Stimulated activated CD8-positive, alpha-beta memory T cell treated with anti-CD3 and anti-CD28 coated beads, Interleukin-7, amount 100 ng/mL, for 48 hours (primary cell): ENCODE data around the gene SMAD3.

Experiments
- DNase-seq, 2 donors: peaks; one replicate each; pipeline ENCODE4 v3.0.0-alpha.2; 2020; ENCODE audit warnings: low read depth in 1 of 2; ENCODE audit errors: extremely low read depth in 1 of 2

The SMAD3 gene

DNA sequence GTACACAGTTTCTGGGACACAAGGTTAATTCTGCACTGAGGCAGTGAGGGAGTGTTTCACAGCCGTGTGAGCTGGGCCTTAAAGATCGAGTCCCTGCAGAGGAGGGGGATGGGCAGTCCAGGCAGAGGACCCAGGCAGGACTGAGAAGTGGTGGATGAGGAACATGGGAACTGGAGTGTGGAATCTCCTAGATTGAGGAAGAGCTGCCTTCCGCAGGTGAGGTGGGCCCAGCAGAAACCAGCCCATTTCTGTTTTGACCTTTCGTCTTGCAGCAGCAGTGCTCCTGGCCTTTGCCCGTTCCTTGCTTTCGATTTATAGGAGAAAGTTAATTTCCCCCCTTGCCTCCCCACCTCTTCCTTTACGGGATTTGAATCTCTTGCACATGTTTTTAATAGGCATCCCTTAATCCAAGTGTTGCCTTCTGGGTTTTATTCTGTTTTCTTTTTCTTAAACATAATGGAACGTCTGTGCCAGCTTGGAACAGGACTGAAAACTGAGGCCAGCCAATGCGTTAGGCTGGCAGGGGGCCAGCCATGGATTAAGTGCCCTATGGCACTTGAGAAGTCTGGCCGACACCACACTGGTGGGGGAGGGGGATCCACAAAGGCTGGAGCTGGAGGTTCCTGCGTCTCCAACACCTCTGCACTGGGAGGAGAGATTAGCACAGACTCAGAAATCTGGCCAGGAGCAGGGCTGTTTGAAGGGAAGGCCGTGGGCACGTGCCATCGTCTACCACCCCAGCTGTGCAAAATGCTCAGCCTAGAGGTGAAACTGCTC is 111.0 kb downstream of the SMAD3 start:
- DNase-seq = no peak

DNA sequence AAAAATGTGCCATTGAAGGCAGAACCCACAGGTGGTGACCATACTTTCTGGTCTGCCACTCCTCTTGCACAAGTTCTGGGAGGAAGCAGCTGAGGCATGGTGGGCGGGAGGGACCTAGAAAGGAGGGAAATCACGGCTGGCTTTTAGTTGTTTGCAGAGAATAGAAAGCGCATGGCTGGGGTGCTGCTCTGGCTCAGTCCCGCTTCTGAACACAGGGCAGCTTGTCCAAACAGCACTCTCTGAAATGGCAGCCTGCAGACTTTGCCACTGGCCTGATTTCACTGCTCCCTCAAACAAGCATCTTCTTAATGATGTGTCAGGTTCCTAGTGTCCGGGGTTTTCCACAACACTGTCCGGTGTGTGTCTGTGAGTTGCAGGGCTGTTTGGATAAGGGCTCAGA is 112.3 kb downstream of the SMAD3 start:
- no peak for DNase-seq

DNA sequence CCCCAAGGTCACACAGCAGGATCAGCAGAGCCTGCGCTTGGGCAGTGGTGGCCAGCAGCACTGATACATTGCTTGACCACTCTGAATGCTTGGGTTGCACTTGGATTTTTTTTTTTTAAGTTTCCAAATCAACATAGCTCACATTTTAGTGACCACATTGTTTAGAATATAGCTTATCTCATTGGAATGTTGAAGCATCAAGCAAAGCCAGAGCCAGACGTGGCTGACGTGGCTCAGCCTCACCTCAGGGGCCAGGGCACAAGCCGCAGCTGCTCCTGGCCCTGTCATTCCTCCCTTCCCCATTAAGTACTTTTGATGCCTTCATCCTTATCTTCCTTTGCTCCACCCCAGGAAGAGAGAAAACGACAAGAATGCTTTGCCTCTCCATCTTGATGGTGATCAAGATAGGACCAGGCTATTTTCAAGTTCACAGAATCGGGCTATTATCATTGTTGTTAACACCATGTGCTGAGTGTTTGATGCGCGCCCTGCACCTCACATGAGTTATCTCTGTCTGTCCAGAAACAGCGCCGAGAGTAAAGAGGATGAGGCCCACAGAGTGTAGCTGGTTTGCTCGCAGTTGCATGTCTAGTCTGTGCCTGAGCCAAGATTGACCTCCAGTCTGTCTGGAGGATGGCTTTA is 113.3 kb downstream of the SMAD3 start:
- no peak for DNase-seq

DNA sequence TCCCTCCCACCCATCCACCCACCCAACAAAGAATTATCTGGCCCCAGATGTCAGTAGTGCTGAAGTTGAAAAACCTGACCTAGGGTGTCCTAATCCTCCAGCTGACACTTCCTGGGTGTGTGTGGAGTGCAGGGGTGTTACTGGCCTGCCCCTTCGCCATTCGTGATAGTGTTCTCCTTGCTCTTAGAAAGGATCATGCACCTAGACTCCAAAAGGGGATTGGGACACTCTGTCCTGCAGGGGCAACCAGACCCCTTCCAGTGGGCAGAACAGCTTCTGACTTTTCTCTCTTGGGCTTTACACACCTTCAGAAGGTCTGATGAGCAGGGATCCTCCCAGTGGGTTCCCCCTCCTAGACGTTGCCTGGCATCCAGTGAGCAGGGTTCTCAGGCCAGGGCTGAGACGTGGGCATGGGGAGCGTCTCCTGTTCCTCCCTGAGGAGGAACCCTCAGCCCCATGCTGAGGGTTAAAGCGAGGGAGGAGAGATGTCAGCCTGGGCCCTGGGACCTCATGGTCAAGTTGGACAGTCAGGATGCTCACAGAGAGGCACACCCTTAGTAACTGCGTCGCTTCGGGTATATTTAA is 114.1 kb downstream of the SMAD3 start:
- DNase-seq = no peak

DNA sequence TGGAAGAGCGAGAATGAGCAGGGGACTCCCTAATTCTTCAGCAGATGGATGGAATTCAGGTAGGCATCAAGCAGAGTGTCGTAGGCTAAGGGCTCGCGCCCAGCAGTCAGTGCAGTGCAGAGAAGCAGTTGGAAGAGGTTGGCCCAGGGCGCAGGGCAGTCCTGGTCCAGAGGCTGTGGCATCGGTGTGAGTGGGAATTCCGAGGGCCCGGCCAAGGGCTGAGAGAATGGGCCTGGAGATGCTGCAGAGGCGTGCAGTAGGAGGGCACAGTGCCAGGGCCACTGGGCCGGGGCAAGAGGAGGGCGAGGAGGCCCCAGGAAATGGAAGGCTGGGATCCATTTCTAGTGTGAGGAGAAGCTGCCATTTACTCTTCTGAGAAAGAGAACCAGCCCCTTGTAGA is 114.6 kb downstream of the SMAD3 start:
- no peak for DNase-seq

DNA sequence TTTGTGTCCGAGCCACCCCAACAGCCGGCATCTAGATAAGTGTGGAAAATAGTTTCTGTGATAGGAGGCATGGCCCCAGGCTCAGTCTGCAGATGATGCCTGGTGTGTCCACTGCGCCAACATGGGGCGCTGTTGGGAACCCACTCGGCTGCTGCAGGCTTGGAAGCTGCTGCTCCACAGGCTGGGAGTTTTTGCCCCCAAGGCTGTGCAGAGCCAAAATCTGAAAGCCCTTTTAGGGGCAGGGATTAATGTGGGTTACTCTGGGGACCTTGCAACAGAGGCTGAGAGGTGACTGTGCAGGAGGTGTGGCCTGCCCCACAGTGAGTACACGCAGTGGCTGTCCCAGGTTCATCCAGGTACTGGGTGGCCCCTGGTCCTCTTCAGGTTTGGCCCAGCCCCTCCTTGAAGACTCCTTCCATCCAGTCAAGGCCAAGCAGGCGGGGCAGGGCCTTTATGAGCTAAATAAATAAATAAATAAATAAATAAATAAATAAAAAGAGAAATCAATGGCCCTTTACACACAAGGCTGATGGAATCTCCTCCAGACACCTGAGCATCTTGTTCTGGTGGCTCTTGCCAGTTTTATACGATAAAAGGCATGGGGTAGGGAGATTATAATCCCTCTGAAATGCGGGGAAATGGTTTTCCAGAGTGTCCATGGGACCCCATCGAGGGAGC is 115.3 kb downstream of the SMAD3 start:
- DNase-seq = no peak

DNA sequence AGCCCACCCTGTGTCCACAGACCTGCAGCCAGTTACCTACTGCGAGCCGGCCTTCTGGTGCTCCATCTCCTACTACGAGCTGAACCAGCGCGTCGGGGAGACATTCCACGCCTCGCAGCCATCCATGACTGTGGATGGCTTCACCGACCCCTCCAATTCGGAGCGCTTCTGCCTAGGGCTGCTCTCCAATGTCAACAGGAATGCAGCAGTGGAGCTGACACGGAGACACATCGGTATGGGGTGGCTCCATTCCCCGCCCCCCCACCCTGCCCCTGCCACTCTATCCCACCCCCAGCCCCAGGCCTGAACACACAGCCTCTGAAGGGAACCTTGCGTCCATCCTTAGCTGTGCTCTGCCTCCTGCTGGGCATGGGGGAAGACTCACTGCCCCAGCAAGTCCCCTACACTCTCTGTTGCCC is 115.8 kb downstream of the SMAD3 start:
- DNase-seq = no peak

DNA sequence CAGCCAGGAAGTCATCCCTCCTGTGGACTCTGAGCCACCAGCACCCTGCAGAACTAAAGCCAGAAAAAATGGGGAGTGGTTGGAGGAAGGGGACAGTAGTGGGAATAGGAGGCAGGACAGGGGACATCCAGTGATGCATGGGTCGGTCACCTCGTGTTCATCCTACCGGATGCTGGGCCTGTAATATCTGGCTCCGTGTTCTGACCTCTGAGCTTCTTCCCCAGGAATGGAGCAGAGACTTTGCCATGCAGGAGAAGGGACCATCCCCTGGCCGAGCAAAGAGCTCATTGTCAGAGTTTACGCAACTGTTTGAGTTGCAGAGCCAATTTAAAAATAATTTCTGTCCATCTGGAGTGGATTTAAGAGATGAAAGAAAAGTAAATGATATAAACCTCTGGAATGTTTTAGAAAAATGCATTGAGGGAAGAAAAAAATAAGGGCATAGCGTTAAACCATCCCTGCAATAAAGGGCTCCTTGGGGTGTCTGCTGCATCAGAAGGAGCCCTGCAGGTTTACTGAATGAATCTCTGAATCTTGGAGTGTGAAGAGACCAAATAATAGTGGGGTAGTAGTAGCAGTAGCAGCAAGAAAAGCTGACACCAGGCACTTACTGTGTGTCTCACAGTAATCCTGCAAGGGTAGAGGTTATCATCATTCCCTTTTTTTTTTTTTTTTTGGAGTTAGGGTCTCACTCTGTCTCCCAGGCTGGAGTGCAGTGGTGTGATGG is 118.2 kb downstream of the SMAD3 start:
- DNase-seq = no peak

DNA sequence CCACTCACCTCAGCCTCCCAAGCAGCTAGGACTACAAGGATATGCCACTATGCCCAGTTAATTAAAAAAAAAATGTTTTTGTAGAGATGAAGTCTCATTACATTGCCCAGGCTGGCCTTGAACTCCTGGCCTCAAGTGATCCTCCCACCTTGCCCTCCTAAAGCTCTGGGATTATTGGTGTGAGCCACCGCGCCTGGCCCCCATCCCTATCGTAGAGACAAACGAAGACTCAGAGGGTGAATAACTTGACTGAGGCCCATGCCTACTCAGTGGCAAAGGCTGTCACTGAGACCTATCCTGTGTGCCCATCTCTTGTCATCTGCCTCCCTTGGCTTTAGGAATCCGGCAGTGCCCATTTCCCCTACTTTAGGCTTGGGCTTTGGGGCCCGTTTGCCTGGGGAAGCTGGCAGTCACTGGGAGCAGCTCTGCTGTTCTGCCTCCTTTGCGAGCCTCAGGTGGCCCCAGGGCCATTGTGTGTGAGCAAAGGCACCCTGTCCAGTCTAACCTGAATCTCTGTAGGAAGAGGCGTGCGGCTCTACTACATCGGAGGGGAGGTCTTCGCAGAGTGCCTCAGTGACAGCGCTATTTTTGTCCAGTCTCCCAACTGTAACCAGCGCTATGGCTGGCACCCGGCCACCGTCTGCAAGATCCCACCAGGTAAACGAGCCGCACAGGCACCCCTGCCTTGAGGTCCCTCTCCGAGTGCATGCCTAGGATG is 119.0 kb downstream of the SMAD3 start:
- DNase-seq = no peak

DNA sequence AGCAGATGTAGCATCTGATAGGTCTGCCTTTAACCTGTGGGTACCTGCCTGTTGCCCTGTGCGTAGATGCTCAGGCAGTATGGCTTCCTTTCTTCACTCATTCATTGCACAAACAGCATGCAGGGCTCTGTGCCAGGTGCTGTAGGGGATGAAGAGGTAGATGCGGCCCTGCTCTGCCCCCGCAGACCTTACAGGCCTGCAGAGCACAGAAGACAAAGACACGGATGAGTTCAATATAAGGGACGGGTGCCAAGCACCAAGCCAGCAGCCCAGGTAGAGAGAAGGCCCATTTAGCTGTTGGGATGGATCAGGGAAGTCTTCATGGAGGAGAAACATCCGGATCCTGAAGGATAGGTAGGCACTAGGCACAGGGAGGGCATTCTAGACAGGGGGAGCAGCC is 119.6 kb downstream of the SMAD3 start:
- no peak for DNase-seq

DNA sequence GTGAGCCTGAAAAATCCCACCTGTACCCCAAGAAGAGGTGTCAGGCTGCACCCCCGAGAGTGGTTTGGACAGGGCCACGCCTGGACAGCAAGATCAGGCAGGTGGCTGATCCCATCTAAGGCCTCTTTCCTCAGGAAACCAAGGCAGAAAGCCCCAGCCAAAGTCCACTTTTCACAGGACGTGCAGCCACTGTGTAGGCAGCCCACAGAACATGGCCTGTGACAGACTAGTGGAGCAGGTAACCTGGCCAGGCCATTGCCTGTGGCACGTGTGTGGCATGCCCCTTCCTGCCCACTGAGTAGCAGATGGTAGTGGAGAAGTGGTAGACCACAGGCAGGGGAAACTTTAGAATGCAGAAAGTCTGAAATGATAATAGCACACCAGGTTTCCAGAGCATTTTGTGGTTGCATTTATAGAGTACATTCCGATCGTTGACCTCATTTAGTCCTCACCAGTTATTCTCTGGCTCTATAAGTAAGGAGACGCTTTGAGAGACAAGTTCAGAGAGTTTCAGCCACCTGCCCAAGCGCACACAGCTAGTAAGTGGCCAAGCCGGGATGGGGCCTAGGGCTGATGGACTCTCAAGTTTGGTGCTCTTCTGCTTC is 120.3 kb downstream of the SMAD3 start:
- no peak for DNase-seq

DNA sequence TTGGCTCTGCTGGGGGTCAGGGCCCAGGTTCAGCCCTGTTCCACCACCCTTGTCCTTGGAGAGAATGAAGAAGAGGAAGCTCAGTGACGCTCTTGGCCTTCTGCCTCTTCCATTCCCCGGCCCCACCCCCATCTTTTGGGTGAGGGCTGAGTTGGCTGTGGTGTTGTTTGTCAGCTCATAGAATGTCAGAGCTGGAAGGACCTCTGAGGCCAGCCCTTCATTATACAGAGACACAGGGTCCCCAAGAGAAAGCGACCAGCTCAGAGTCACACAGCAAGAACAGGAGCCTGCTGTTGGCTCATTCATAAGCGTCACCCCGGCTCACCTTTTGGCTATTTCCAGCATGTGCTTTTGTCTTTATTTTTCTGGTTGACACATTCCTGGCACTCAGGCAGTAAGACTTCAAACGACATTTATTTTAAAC is 120.8 kb downstream of the SMAD3 start:
- DNase-seq = no peak

DNA sequence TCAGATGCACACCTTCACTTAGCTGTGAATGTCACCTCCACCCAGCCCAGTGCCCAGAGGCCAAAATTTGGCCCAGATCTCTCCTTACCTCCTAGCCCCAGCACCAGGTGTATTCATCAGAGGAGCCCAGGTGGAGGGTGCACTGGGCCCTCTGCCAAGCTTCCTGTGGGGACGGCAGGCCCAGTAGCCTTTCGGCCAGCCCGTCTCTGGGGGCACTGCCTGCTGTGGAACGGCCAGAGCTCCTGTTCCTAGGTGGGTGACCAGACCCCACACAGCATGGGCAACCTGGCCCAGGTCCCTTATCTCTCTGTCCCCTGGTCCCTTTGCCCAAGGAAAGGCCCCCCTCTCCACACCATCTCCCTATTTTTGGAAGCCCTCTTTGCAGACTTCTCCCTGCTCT is 121.3 kb downstream of the SMAD3 start:
- no peak for DNase-seq

DNA sequence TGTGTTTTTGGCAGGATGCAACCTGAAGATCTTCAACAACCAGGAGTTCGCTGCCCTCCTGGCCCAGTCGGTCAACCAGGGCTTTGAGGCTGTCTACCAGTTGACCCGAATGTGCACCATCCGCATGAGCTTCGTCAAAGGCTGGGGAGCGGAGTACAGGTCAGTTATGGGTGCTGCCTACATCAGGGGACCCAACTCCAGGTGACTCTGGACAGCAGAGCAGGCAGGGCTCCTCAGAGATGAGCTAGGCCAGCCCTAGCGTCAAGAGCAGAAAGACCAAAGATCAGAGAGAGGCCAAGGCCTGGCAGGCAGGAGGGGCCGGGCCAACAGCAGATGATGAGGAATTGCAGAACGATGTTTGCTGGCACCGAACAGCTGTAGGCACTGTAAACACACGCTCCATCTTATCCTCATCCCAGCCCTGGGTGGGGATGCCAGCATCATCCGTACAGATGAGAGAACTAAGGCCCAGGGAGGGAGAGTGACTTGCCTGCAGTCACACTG is 122.0 kb downstream of the SMAD3 start:
- no peak for DNase-seq

DNA sequence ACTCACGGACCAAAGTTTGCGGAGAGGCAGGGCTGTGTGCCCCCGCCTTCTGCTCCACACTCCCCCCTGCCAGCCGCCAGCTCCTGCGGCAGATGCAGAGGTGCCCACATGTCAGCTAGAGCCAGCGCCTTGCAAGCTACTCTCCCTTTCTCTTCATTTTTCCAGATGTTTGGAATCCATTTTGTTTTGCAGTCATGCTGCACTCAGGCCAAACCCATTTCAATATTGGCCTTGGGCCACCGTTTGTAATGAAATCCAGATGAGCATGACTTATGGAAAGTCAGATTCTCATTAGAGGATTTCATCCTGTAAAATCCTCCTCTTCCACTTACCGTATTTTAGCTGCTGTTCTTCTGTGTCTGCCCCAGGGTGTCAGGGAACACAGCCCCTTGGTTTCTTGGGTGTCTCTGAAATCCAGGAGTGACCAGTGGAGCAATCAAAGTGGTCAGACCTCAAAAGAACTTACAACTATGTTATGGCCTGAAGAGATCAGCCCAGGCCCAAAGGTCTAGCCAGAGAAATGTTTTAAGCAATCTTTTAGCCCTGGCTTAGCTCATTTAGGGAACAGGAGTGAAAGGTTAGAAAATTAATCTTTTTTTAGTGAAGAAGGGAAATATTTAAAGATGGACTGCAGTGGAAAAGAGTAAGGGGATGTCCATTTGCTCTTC is 123.3 kb downstream of the SMAD3 start:
- no peak for DNase-seq

DNA sequence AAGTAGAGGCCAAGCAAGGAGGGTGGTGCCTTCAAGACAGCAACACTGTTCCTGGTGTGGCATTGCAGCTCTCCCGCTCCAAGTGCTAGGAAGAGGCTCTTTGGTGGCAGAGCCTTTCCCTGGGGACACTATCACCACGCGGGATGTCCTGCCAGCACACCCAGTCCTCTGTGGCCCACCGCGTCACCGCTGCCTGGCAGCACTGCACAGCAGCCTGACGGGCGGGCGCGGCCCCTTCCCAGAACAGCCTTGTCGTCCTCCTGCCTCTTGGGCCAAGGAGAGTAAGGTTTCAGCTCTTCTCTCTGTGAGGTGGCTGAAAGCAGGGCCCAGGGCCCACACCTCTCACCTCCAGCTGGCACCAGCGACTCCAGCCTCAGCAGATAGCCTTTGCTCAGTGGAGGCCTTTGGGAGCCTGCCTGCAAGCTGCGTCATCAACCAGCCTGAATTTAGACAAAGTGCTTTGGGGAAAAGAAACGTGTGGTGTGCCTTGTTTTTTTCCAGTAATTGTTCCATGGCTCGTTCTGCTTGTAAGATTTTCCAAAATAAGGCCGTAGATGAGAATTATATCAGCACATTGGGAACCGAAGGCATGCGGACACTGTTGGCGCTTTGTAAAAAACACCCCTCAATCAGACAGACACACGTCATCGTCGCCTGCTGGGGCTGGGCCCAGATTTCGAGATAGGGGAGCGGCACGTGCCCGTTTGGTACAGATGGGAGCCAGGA is 124.1 kb downstream of the SMAD3 start:
- DNase-seq = no peak

DNA sequence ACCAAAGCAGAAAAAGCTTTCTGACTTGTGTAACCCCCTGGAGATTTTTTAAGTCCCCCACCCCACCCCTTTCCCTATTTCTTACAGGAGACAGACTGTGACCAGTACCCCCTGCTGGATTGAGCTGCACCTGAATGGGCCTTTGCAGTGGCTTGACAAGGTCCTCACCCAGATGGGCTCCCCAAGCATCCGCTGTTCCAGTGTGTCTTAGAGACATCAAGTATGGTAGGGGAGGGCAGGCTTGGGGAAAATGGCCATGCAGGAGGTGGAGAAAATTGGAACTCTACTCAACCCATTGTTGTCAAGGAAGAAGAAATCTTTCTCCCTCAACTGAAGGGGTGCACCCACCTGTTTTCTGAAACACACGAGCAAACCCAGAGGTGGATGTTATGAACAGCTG is 124.9 kb downstream of the SMAD3 start:
- no peak for DNase-seq

DNA sequence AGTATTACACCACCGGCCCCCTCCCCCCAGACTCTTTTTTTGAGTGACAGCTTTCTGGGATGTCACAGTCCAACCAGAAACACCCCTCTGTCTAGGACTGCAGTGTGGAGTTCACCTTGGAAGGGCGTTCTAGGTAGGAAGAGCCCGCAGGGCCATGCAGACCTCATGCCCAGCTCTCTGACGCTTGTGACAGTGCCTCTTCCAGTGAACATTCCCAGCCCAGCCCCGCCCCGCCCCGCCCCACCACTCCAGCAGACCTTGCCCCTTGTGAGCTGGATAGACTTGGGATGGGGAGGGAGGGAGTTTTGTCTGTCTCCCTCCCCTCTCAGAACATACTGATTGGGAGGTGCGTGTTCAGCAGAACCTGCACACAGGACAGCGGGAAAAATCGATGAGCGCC is 125.4 kb downstream of the SMAD3 start:
- DNase-seq = no peak
